GM12878 (cell line): ENCODE results near the gene HPD.

ENCODE experiments used
- CEBPB ChIP-seq, 2 experiments: fragments of 150-350 bp in 1 of 2; IDR thresholded peaks; 2 replicates each; pipeline ENCODE4 v1.6.1; 2012 to 2014; ENCODE audit warnings: low read depth in 2 of 2, low read length in 2 of 2, borderline replicate concordance in 1 of 2, inconsistent platforms in 1 of 2
- POLR2A ChIP-seq: IDR thresholded peaks from 2 replicates; pipeline ENCODE4 v1.6.1; 2011; ENCODE audit warnings: low read depth, mild to moderate bottlenecking, low read length
- POLR2AphosphoS5 ChIP-seq: IDR thresholded peaks from 2 replicates; pipeline ENCODE4 v1.6.1; 2011; ENCODE audit warnings: mild to moderate bottlenecking, low read length, inconsistent platforms
- TF ChIP-seq, protein P1 (sequence below): fragments of 450-650 bp; IDR thresholded peaks from 2 replicates; pipeline ENCODE4 v1.6.1; 2017; ENCODE audit warnings: antibody characterized with exemption, mild to moderate bottlenecking, moderate library complexity

DNA sequence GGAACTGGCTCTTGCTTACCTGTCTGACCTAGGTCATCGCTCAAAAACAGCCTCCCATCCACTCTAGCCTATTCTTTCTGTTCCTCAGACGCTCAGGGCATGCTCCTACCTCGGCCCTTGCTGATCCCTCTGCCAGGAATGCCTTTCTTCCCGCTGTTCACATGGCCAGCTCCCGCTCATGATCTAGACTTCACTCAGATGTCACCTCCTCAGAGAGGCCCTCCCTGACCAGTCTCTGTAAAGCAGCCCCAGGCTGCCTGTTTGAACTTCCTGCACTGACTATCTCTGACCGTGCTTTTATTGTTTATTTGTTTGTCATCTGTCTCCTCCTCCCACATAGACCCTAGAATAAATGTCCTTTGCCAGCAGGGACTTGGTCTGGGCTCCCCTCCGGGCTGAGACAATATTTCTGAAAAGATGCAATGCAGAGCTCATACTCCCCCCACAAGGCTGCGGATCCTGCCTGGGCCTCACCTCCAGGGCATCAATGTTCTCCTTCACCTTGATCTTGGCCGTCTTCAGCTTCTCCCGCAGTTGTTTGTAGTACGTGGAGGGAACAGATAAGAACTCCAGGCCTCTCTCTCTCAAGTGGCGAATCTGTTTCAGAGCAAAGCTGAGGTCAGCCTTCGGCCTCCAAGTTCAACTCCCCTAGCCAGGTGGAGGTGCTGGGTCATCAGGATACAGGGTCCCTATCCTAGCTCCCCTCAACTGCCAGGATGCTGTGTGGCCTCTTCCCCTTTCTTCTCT is 15.2 kb downstream of the HPD start:
- no peak for TF ChIP-seq CEBPB (IDR thresholded peaks at IDR 0.05; ENCODE audit: borderline replicate concordance in 1 of 2, low read depth in 2 of 2, low read length in 2 of 2)
- TF ChIP-seq, protein P1, sequence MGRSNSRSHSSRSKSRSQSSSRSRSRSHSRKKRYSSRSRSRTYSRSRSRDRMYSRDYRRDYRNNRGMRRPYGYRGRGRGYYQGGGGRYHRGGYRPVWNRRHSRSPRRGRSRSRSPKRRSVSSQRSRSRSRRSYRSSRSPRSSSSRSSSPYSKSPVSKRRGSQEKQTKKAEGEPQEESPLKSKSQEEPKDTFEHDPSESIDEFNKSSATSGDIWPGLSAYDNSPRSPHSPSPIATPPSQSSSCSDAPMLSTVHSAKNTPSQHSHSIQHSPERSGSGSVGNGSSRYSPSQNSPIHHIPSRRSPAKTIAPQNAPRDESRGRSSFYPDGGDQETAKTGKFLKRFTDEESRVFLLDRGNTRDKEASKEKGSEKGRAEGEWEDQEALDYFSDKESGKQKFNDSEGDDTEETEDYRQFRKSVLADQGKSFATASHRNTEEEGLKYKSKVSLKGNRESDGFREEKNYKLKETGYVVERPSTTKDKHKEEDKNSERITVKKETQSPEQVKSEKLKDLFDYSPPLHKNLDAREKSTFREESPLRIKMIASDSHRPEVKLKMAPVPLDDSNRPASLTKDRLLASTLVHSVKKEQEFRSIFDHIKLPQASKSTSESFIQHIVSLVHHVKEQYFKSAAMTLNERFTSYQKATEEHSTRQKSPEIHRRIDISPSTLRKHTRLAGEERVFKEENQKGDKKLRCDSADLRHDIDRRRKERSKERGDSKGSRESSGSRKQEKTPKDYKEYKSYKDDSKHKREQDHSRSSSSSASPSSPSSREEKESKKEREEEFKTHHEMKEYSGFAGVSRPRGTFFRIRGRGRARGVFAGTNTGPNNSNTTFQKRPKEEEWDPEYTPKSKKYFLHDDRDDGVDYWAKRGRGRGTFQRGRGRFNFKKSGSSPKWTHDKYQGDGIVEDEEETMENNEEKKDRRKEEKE = no peak
- no peak for TF ChIP-seq POLR2AphosphoS5
- TF ChIP-seq POLR2A = no peak
